ENCODE measurements around the gene SCRN1. TPM values are rescaled to one million over a fixed set of nuclear protein-coding genes. Genes with fewer than 3 reads are reported as not detected.

SCRN1 gene
- total RNA-seq, 1 experiment from 2014 or later = 105 TPM

Small RNA genes lying within 50 kb of the gene (small RNA-seq; reads per million reads assigned to genes)
- not detected for gene RF01210

Other genes with a start within 250 kb of the SCRN1 start
- gene WIPF3, start 183.3 kb downstream of the SCRN1 start, total RNA-seq (2014; rRNA removed; shearing (Covaris generic)) = not detected in 2 replicates
- gene FKBP14, start 36.9 kb upstream of the SCRN1 start, total RNA-seq (2014; rRNA removed; shearing (Covaris generic)) = 6.4 and 7.7 TPM in 2 replicates
- gene PLEKHA8, start 38.6 kb upstream of the SCRN1 start, total RNA-seq (2014; rRNA removed; shearing (Covaris generic)) = 5.3 and 8.5 TPM in 2 replicates
- gene MTURN, start 145.2 kb upstream of the SCRN1 start, total RNA-seq (2014; rRNA removed; shearing (Covaris generic)) = 2.4 and 2.9 TPM in 2 replicates